ENCODE measurements around the gene RHOG.

The RHOG gene

DNA sequence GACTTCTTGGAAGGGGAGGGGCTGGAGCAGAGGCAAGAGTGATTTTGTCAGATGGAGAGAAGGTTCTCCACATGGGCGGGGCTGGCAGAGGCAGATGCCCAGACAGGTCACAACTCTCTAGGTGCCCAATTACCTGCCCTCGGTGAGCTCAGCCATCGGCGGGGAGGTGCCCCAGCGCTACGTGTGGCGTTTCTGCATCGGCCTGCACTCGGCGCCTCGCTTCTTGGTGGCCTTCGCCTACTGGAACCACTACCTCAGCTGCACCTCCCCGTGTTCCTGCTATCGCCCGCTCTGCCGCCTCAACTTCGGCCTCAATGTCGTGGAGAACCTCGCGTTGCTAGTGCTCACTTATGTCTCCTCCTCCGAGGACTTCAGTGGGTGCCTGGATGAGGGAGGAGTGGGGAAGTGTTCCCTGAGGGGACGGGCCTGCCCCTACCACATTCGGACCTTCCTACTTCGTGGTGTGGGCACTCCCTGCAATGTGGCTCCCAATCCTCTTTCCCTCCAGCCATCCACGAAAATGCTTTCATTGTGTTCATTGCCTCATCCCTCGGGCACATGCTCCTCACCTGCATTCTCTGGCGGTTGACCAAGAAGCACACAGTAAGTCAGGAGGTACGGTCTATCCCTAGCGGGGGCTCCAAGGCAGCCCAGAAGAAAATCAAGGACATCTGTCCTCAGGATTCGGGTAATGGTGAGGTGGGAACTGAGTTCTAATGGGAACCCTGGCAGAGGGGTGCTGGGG, 16.8 kb downstream of the RHOG start:
- no peak for DNase-seq (ENCODE audit: low spot score)
- TF ChIP-seq, protein P1, sequence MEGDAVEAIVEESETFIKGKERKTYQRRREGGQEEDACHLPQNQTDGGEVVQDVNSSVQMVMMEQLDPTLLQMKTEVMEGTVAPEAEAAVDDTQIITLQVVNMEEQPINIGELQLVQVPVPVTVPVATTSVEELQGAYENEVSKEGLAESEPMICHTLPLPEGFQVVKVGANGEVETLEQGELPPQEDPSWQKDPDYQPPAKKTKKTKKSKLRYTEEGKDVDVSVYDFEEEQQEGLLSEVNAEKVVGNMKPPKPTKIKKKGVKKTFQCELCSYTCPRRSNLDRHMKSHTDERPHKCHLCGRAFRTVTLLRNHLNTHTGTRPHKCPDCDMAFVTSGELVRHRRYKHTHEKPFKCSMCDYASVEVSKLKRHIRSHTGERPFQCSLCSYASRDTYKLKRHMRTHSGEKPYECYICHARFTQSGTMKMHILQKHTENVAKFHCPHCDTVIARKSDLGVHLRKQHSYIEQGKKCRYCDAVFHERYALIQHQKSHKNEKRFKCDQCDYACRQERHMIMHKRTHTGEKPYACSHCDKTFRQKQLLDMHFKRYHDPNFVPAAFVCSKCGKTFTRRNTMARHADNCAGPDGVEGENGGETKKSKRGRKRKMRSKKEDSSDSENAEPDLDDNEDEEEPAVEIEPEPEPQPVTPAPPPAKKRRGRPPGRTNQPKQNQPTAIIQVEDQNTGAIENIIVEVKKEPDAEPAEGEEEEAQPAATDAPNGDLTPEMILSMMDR (IDR thresholded peaks at IDR 0.05; ENCODE audit: borderline replicate concordance, control extremely low read depth, extremely low read depth, insufficient read depth, missing control alignments), result no peak
- in situ Hi-C loops (cut with MboI; ENCODE audit: low sequenced_read_pairs, unreplicated experiment), result no loop called here

DNA sequence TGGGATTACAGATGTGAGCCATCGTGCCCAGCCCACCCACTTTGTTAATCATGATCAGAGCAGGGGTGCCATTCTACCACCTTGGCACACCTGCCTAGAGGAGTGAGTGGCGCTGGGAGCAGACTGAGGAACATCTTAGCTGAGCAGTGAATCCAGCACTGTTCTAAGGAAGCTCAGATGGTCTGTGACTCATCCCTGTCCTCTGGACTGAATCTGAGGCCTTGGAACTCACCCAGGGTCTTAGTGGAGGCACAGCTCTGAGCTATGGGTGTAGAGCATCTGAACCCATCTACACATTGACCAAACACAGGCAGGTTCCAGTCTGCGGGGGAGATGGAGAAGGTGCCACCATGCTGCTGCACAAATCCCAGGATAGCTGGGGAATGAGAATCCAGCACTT, 17.5 kb downstream of the RHOG start:
- TF ChIP-seq, protein P1 (IDR thresholded peaks at IDR 0.05; ENCODE audit: borderline replicate concordance, control extremely low read depth, extremely low read depth, insufficient read depth, missing control alignments), result no peak
- in situ Hi-C loops (cut with MboI; ENCODE audit: low sequenced_read_pairs, unreplicated experiment), result no loop called here

GRCh38 chr11:3822312-3822711, 18.4 kb downstream of the RHOG start:
- TF ChIP-seq, protein P1 (IDR thresholded peaks at IDR 0.05; ENCODE audit: borderline replicate concordance, control extremely low read depth, extremely low read depth, insufficient read depth, missing control alignments), result no peak
- DNase-seq (ENCODE audit: low spot score), result no peak
- in situ Hi-C loops (cut with MboI; ENCODE audit: low sequenced_read_pairs, unreplicated experiment), result no loop called here

More for the DNA sequence above, 17.5 kb downstream of the RHOG start:
- no peak for DNase-seq (ENCODE audit: low spot score)

- TF ChIP-seq, protein P1 (IDR thresholded peaks at IDR 0.05; ENCODE audit: borderline replicate concordance, control extremely low read depth, extremely low read depth, insufficient read depth, missing control alignments), result no peak
- in situ Hi-C loops (cut with MboI; ENCODE audit: low sequenced_read_pairs, unreplicated experiment), result no loop called here
Observed at GRCh38 chr11:3820971-3821370, 19.8 kb downstream of the RHOG start.

GRCh38 chr11:3817181-3817800, 23.5 kb downstream of the RHOG start:
- TF ChIP-seq, protein P1 (IDR thresholded peaks at IDR 0.05; ENCODE audit: borderline replicate concordance, control extremely low read depth, extremely low read depth, insufficient read depth, missing control alignments), result no peak
- no peak for DNase-seq (ENCODE audit: low spot score)
- in situ Hi-C loops (cut with MboI; ENCODE audit: low sequenced_read_pairs, unreplicated experiment), result no loop called here

More at GRCh38 chr11:3820971-3821370, 19.8 kb downstream of the RHOG start:
- no peak for DNase-seq (ENCODE audit: low spot score)

DNA sequence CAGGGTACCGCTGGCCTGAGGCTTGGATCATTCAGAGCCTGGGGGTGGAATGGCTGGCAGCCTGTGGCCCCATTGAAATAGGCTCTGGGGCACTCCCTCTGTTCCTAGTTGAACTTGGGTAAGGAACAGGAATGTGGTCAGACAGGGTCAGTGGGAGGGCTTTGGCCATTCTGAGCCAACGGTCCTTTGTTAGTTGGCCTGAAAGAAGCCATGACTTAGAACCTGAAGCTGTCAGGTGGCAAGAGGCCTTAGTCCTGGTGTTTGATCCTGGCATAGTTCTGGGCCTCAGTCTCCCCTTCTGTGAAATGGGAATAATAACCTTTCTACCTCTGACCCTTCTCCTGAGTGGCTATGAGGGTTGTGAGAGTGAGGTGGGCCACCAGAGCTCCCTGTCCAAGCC, 24.1 kb downstream of the RHOG start:
- in situ Hi-C loops (cut with MboI; ENCODE audit: low sequenced_read_pairs, unreplicated experiment), result no loop called here
- TF ChIP-seq, protein P1 (IDR thresholded peaks at IDR 0.05; ENCODE audit: borderline replicate concordance, control extremely low read depth, extremely low read depth, insufficient read depth, missing control alignments), result no peak
- DNase-seq (ENCODE audit: low spot score), result no peak
